HG03108 (cell line): ENCODE data around the gene SEMA6C.
"Not testable (repeated sequence)": the region's sequence is repeated elsewhere in the genome, so short reads cannot be mapped to it uniquely, and the experiment has no call there.

Experiments used
- ATAC-seq: cut with Tn5 transposase; IDR thresholded peaks from one replicate; pipeline ENCODE4 v1.9.1; 2021; ENCODE audit warnings: moderate library complexity; ENCODE audit not compliant: unreplicated experiment

SEMA6C gene, protein sequence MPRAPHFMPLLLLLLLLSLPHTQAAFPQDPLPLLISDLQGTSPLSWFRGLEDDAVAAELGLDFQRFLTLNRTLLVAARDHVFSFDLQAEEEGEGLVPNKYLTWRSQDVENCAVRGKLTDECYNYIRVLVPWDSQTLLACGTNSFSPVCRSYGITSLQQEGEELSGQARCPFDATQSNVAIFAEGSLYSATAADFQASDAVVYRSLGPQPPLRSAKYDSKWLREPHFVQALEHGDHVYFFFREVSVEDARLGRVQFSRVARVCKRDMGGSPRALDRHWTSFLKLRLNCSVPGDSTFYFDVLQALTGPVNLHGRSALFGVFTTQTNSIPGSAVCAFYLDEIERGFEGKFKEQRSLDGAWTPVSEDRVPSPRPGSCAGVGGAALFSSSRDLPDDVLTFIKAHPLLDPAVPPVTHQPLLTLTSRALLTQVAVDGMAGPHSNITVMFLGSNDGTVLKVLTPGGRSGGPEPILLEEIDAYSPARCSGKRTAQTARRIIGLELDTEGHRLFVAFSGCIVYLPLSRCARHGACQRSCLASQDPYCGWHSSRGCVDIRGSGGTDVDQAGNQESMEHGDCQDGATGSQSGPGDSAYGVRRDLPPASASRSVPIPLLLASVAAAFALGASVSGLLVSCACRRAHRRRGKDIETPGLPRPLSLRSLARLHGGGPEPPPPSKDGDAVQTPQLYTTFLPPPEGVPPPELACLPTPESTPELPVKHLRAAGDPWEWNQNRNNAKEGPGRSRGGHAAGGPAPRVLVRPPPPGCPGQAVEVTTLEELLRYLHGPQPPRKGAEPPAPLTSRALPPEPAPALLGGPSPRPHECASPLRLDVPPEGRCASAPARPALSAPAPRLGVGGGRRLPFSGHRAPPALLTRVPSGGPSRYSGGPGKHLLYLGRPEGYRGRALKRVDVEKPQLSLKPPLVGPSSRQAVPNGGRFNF

DNA sequence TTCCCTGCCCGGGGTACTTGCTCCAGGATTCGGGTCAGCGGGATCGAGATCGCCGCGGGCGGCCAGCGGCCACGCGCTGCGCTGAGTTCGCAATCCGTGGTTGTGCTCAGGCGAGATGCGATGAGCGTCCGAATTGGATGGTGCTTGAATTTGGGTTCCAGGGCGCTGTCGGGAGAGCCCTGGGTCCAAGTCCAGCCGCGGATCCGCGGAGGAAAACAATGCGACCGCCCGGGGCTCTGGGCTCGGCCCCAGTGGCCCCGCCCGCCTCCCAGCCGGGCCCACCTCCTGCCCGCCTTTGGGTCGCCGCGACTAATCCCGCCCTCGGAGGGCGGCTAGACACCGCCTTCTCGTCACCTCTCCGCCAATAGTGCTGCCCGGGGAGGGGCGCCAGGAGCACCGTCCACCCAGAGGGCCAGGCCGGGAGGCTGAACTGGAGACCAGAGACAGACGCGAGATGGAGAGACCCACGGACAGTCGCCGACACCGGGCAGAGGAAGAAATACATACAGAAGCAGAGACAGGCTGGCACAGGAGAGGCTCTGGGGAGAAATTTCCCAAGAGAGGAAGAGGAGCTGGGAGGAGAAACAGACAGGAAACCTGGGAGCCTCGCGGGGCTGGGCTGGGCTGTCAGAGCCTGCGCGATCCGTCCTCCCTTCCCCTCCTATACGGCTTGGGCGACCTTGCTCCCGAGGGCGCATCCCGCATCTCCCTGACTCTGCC, at the start of gene SEMA6C:
Gene SEMA6C, minus strand, starts transcription at position 220 of the 720 bp plus-strand sequence. CDS start 4,010 bp downstream, outside the sequence.
- ATAC-seq: peak; percentile 100

DNA sequence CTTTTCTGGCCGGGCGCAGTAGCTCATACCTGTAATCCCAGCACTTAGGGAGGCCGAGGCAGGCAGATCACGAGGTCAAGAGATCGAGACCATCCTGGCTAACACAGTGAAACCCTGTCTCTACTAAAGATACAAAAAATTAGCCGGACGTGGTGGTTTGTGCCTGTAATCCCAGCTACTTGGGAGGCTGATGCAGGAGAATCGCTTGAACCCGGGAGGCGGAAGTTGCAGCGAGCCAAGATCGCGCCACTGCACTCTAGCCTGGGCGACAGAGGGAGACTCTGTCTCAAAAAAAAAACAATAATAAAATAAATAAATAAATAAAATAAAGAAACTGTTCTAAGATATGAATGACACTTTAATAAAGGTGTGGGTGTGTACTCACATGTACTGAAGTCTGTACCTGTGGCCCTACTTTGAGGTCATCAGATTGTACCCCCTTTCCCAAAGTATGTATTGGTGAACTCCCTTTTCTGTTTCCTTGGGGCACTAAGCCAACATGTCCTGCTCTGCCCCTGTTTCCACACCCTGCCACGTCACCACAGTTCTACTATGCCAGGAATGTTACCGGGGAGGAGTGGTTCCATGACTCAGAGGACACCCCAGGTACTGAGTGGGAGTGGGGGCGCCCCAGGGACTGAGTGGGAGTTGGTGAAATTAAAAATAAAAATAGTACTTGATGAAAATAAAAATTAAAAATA, 48.6 kb upstream of the SEMA6C start:
- ATAC-seq: not testable (repeated sequence)

DNA sequence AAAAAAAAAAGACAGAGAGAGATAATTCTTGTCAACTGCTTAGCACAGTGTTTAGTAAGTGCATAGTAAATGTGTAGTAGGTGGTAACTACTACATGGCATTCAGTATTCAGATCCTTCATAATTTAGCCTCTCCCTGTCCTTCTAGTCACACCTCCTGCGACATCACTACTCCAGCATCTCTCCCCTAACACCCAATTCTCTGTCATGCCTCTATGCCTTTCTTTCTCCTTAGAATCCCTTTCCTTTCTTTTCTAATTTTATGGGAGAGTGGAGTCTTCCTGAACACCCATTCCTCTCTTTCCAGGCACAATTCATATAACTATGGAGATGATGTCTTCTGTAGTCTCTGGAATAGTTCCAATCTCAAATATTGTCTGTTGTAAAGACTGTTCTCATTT, 47.4 kb upstream of the SEMA6C start:
- no peak for ATAC-seq

DNA sequence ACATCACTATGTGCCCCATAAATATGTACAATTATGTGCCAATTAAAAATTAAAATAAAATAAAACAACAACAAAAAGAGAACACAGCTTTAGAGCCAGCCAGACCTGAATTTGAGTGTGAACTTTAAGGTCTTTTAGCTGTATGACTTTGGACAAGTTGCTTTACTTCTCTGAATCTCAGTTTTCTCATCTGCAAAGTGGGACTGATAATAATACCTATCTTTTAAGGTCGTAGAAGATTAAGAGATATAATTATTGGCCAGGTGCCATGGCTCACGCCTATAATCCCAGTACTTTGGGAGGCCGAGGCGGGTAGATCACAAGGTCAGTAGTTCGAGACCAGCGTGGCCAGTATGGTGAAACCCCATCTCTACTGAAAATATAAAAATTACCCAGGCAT, 46.9 kb upstream of the SEMA6C start:
- no peak for ATAC-seq

DNA sequence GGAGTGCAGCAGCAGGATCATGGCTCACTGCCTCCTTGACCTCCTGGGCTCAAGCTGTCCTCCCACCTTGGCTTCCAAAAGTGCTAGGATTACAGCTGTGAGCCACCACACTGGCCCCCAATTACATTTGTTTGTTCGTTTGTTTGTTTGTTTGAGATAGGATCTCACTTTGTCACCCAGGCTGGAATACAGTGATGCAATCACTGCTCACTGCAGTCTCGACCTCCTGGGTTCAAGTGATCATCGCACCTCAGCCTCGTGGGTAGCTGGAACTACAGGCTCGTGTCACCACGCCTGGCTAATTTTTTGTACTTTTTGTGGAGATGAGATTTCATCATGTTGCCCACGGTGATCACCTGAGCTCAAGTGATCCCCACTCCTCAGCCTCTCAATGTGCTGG, 45.6 kb upstream of the SEMA6C start:
- no peak for ATAC-seq

DNA sequence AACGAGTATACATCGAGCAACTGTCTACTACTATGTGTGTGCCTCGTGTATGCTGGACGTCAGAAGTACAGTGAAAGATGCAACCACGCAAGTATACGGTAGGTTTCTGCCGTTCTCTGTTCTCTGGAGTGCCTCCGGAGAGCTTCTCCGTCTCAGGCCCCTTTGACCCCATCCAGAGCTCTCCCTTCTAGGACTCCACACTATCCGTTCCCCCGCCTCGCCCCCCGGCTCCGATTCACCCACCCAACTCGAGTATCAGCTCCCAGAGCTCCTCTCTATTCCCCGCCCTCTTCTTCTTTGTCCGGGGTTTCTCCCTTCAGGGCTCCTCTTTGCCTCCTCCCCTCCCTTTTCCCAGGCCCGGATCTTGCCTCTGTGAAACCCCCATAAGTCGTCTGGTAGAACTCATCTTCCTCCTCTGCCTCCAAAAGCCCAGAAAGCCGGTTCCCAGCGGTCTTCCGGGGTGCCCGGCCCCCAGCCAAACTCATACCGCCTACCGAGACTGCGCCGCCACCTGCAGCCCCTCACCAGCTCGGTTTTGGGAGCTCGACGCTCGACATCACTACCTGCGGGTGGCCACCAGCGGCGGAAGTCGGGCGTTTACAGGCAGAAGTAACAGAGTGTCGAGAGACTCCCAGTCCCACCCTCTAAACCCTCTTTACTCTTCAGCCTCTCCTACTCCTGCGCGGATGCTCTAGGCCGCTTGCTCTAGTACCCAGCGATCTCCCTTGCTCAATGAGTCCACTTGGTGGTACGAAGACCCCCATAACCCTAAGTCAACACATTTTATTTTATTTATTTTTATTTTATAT, 43.4 kb upstream of the SEMA6C start, which contains the start of gene VPS72:
Gene VPS72, minus strand, starts transcription at position 561 of the 809 bp plus-strand sequence. Its CDS starts 76 bp downstream, at position 485.
- peak; percentile 92 for ATAC-seq

DNA sequence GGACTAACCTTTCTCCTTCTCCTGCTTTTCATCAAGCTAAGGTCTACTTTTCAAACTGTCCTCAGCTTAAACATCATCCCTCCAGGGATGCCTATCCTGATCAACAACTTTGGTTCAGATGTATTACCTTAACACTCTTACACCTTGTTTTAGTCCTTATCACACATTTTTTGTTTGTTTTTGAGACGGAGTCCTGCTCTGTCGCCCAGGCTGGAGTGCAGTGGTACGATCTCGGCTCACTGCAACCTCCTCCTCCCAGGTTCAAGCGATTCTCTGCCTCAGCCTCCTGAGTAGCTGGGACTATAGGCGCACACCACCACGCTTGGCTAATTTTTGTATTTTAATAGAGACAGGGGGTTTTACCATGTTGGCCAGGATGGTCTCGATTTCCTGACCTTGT, 42.2 kb upstream of the SEMA6C start:
- ATAC-seq: not testable (repeated sequence)

DNA sequence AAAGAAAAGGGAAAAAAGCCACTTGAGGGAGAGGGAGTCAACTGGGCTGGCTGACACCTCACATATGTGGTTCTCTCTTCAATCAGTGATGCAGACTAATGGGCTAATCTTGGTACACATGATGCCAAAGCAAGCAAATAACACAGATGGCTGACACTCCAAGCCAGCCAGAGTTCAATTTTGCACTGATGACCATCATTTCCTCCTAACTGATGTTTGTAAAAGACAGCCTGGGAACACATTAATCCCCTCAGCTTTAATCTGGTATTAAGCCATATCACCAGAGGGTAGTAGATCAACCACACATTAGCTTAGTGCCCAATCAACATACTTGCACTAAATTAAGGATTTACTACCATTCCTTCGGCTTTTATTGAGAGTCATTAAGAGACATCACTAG, 40.8 kb upstream of the SEMA6C start:
- ATAC-seq: no peak

DNA sequence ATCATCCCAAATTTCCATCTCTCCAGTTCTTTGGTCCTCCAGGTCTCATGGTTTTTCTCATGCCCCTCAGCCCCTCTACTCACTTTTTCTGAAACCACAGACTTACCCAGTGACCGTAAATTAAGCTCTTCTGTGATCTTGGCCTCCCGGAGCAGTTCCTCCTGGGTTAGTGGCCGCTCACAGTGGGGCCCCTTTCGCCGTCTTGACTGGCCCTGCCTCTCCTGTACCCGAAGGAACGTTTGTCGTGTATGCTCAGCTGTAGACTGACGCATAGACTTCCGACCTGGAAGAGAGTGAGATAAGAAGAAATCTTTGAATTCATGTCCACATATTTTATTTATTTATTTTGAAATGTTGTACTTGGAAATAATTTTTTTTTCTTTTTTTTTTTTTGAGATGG, 37.8 kb upstream of the SEMA6C start:
- ATAC-seq: no peak

DNA sequence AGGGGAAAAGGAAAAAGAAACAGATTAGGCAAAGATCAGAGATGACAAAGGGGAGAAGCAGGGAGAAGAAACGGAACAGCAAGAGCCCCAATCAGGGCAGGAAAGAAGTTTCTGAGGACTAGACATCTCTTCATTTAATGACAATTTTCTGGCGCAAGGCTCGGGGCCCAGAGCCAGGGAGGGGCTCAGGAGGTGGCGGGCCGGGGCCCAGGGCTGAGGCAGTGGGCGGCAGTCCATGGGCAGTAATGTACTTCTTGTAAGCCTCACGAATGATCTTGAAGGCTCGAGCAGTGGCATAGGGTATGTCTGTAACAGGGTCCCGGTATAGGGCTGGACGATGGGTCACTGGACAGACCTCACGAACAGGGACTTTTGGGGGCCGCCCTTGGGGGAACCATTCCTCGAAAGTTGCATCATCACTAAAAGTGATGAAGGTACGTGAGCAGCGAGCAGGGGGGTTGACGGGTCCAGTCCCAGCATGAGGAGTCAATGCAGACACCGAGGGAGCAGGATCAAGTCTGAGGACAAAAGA, 30.1 kb upstream of the SEMA6C start:
- ATAC-seq: no peak

DNA sequence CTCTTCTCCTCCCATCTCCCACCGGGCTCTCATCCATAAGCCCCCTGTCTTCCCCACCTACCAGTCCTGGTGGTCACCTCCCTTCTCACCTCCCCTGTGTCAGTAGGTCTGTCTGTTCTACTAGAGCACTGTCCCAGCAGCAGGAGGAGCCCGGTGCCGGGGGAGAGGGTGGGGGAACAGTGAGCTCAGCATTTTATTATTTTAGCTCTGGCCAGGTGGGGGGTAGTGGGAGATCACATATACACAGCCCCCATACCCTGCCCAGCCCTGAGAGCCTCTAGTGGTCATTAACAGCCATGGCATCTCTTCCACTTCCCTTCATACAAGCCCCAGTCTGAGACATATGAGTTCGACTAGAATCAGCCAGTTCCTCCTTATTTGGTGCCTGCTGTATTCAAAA, 29.4 kb upstream of the SEMA6C start, which contains the start of gene TMOD4:
Gene TMOD4, minus strand, starts transcription at position 119 of the 400 bp plus-strand sequence. CDS start 1,106 bp downstream, outside the sequence.
- ATAC-seq: no peak

DNA sequence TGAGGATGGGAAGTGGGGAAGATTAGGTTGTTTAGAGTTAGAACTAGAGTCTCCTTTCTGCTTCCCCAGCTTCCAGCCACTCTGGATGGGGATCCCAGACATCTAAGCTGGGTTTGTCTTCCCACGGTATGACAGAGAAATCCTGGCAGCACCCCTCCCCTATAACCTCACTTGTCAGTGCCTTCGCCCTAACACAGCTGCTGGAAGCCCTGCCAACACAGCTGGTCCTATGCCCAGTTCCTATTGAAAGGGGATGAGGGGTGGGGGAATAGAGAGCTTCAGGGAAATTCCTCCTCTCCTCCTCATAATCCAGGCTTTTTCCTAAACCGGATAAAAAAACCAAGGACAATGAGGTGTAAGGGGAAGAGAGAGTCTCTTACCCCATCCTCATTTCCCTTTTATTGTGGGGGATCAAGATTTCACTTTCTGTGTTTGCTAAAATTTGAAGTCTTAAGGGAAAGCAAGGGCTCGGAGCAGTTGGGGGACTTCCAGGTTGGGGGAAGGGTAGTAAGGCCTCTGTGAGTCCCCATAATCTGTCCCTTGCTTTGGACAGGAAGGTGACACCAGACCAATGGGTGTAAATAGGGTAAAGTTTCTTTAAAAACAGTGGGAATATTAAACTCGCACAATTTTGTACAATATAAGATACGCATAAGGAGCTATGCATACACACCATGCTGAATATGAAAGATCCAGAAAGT, 28.8 kb upstream of the SEMA6C start:
- ATAC-seq: no peak

DNA sequence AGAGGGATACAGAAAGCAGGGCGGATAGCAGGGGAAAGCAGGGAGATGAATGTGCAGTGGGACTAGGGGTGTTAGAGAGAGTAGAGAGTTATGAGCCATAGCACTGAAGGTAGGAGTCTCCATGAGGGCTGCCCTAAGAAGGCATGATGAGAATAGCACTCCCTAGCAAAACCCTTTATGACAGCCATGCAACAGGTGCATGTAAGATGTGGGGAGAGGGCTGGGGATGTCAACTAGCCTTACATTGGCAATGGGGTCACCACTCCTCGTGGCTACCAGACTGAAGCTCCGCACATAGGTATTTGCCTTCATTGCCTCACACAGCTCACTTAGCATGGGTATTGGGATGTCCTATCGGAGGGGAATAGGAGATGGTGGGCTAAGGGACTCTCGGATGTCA, 24.8 kb upstream of the SEMA6C start:
- ATAC-seq: no peak

DNA sequence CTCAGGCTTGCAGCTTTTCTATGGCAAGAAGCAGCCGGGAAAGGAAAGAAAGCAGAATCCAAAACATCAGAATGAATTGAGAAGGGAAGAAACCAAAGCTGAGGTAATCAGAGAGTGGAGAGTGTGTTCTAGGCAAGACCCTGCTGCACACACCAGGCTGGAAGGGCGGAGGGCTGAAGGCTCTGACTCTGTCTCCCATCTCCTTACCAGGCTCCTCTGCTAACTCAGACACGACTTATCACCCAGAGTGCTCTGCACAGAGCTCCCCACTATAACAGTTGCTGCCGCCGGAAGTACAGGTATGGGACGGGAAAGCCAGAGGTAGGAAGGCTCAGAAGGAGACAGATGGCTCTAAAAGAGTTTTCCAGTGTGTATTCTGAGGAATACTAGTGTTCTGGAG, 20.7 kb upstream of the SEMA6C start:
- ATAC-seq: no peak

DNA sequence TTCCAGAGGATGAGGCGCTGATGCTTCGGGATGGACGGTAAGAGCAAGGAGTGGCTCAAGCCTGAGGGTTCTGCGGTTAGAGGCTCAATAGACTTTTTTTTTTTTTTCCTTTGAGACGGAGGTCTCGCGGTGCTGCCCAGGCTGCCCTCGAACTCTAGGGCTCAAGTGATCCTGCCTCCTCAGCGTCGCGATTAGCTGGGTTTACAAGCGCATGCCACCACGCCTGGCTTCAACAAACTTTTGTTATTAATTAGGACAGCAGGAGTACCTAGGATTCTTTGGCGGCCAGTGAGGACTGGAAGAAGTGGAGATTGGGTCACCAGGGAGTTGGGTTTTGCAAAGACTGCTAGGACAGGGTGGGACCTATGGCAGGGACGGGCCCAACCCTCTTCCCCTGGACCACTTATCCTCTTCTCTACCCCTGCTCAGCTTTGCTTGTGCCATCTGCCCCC, 20.1 kb upstream of the SEMA6C start:
- ATAC-seq: peak; percentile 3

DNA sequence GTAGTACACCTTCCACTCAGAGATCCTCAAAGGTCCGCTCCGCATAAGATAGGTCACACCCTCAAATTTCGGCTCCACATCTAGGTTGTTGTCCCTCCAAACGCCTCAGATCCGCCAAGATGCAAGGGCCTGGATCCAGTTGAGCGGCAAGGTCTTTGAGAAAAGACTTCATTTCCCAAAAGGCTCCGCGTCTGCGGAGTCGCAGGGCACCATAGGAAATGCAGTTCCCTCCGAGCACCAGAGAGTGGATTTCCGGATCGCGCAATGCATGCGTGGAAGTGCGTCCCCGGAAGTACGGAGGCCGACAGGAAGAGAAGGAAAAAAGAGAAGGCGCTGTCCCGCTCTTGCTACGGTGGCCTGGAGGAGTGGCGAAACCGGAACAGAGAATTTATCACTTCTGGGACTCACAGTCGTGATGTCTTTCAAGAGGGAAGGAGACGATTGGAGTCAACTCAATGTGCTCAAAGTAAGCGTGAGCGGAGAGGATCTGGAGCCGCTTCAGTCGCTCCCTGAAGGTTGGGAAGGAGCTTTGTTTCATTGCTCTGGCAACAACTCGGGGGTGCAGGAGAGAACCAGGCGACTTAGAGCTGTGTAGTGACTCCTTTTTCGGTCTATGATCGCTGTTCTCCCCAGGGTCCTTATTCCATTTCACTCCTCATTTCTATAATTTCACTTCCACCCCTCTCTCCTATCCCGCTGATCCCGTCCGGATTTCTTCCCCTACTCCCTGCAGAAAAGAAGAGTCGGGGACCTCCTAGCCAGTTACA, 19.5 kb upstream of the SEMA6C start, which contains the start of the genes LYSMD1 and SCNM1:
Gene LYSMD1, minus strand, starts transcription at position 165 of the 767 bp plus-strand sequence. CDS start 644 bp downstream, outside the sequence.
Gene SCNM1, plus strand, starts transcription at position 407 of the 767 bp plus-strand sequence. Its CDS starts 9 bp downstream, at position 416.
- ATAC-seq: peak; percentile 83

DNA sequence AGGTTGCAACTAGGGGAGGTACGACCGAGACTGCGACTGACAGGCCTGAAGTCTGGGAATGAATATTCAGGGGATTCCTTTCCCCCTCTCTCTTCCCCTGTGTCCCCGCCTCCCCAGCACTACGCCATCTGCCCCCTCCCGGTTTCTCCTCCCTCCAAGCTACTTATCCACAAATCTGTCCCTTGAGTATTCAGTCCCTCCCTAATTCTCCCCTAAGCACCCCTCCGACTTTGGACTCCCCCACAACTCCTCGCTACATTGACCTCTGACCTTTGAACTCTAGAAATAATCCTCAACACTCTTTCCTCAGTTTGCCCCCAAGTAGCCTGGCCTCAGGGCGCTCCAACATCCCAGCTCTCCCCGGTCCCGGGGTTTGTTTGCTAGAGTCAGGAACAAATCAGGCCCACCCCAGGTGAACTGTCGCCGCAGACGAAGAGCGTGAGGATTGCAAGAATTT, 18.9 kb upstream of the SEMA6C start:
- no peak for ATAC-seq
